GM19452 (cell line): ENCODE results near the gene R3HCC1L.
"Not testable (repeated sequence)": the region's sequence is repeated elsewhere in the genome, so short reads cannot be mapped to it uniquely, and the experiment has no call there.

Experiments
- ATAC-seq: cut with Tn5 transposase; IDR thresholded peaks from one replicate; pipeline ENCODE4 v1.9.1; 2021; ENCODE audit not compliant: unreplicated experiment

Gene R3HCC1L

DNA sequence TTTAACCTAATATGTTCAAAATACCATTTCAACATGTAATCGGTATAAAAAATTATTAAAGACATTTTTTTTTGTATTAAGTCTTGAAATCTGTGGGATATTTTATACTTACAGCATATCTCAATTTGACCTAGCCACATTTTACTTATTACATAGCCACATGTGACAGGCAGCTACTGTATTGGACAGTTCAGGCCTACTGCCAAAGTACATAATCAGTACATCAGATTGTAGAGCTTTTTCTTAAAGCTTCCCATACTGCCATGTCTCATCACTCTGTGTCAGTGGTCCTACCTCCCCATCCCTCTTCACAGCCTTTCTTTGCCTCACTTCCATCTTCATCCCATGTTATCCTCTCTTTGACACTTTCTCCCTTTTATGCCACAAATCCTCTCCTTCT, 90.5 kb downstream of the R3HCC1L start:
- ATAC-seq: no peak

DNA sequence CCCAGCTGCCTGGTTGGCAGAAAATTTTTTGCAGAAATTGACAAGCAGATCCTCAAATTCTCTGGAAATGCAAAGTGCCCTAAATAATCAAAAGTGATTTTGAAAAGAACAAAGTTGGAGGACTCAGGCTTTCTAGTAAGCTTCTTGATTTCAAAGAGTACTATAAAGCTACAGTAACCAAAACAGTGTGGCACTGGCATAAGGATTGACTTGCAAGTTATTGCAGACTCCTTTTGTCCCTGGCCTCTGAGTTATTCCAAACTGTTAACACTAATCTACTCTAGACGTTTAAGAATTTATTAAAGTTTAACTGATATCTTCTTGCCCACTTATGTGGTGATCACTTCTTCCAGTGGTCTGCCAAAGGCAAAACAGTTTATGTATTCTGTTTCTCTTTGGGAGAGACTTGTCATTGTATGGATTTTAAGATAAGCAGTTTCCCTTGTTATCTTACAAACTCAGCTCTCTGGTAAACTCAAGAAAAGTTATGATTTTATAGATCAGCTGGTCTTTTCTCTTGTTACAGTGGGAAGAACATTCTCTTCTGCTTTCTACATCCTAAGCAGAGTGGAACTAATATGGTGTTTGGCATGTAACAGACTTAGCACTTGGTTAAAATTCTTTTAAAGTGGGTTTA, 92.2 kb downstream of the R3HCC1L start:
- ATAC-seq: no peak

DNA sequence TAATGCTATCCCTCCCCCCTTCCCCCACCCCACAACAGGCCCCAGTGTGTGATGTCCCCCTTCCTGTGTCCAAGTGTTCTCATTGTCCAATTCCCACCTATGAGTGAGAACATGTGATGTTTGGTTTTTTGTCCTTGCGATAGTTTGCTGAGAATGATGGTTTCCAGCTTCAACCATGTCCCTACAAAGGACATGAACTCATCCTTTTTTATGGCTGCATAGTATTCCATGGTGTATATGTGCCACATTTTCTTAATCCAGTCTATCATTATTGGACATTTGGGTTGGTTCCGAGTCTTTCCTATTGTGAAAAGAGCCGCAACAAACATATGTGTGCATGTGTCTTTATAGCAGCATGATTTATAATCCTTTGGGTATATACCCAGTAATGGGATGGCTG, 93.3 kb downstream of the R3HCC1L start:
- not testable (repeated sequence) for ATAC-seq

GRCh38 chr10:98228266-98228665, 93.8 kb downstream of the R3HCC1L start:
- ATAC-seq: not testable (repeated sequence)

GRCh38 chr10:98231417-98231816, 97.0 kb downstream of the R3HCC1L start:
- ATAC-seq: no peak

GRCh38 chr10:98235846-98236245, 101.4 kb downstream of the R3HCC1L start:
- no peak for ATAC-seq

GRCh38 chr10:98236862-98237261, 102.4 kb downstream of the R3HCC1L start:
- no peak for ATAC-seq

DNA sequence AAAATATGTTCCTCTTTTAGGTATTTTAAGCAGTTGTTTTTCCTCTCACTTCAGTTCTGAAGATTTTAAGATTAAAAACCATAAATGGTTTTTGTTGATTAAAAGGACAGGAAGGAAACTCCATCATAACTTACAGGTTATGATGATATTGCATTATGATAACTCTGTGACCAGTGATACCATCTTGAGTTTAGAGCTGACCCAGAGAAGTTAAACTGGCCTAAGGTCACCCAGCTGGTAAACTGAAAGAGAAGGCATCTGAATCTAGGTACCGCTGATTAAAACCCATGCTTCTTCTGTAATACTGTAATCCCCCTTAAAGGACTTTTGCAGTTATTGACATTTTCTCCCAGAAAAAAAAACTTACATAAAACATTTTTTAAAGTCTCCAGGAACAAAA, 103.9 kb downstream of the R3HCC1L start:
- ATAC-seq: no peak

- no peak for ATAC-seq
Measured at GRCh38 chr10:98240524-98240923, 106.1 kb downstream of the R3HCC1L start.

DNA sequence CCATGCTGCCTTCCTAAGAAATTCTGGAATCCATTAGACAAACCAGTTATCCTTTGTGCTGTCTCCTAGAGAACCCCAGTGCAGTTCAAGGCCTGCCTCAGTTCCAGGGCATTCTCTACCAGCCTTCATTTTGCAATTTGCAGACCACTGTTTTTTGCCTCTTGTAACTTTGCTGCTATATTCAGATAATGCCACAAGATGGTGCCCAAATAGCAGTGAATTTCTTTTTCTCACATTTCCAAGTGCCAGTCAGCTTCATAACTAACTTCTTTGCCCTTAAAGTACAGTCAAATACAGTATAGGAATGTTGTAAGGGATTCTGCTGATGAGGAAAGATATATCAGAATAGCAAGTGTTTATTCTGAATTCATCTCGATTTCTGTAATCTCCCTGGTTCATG, 108.4 kb downstream of the R3HCC1L start:
- ATAC-seq: no peak

- ATAC-seq: no peak
Measured at GRCh38 chr10:98244141-98244540, 109.7 kb downstream of the R3HCC1L start.

DNA sequence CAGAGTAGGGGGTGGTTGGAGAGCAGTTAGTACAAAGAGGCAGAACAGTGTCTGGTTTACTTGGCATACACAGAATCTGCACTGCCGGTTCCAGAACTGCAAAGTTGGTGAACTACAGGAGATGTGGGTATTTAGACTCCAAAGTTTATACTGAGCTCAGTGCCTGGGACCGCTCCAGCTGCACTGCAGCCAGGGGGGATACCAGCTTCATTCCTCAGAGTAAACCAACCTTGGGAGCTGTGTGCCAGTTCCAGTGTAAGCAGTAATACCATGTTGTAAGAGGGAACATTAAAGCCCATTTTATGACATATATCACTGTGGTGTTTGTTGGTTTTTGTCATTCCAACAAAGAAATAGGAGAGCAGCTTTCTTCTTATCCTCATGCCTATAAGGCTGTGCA, 110.1 kb downstream of the R3HCC1L start:
- ATAC-seq: no peak

GRCh38 chr10:98246911-98247805, 112.7 kb downstream of the R3HCC1L start:
- ATAC-seq: no peak

DNA sequence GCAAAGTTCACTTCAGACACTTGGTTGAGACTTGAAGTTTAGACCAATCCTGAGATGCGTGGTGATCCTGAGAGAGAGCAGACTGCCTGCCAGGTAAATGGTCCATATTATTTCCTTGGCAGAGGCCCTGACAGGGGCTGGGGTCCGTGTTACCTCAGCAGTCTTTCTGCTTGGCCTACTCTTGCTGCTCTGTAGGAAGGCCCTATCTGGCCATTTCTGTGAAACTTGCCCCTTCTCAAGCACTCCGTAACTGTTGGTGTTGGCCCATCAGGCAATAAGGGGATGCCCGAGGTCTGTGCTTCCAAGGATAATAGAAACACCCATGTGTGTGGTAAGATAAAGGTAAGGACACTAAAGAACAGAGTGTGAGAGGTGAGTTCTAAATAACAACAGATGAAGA, 113.6 kb downstream of the R3HCC1L start:
- ATAC-seq: no peak

GRCh38 chr10:98249134-98249533, 114.7 kb downstream of the R3HCC1L start:
- ATAC-seq: no peak

DNA sequence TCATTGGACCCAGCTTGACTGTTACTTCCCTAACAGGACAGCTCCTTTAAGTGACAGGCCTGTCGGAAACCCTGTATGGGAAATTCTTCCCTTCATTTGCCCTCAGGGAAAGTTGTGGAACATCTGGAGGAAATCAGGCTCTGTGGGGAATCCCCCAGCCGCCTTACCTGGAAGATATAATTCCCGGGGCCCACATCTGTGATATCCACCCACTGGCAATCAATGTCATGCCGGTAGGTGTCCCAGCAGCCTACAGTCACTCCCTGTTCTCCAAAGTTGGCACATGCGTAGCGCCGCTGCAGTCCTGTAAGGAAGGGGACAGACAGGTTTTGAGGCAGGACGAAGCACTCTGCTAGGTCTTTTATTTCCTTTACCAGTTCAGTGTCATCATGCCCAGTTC, 116.9 kb downstream of the R3HCC1L start:
- no peak for ATAC-seq

DNA sequence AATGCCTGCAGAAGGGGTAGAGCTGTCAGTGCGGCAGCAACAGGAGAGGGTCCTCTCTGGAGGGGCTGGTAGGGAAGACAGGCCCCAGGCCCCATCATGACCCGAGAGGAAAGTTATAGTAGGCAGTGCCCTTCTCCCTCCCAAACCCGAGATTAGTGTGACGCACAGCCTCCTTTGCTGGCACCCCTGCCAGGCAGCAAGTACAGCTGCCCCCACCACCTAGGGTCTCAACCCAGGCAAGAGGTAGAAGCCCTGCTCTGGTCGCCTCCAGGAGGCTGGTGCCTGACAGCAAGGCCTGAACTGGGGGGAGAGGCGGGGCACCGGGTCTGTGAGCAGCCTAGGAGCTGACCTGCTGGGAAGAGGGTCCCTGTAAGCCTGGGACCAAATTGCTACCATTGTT, 118.0 kb downstream of the R3HCC1L start:
- ATAC-seq: no peak

- ATAC-seq: no peak
Measured at GRCh38 chr10:98253499-98253898, 119.0 kb downstream of the R3HCC1L start.

- no peak for ATAC-seq
Measured at GRCh38 chr10:98254234-98254974, 119.9 kb downstream of the R3HCC1L start.

GRCh38 chr10:98255146-98255877, 120.9 kb downstream of the R3HCC1L start:
- ATAC-seq: no peak

- no peak for ATAC-seq
Measured at GRCh38 chr10:98256692-98257091, 122.2 kb downstream of the R3HCC1L start.
